Endothelial cell of umbilical vein (primary cell): ENCODE measurements around the gene EMC9. TPM values are rescaled to one million over a fixed set of nuclear protein-coding genes. Genes with fewer than 3 reads are reported as not detected.

Experiments
- BruUV-seq: library from RNA; stranded (reverse); fragments of 400-500 nt; replicated peaks from 2 replicates; lab custom pipeline; 2021; lab: Mats Ljungman, UMichigan
- CTCF ChIA-PET: fragments of 300-600, 350-600 bp; sonication (Branson Sonifier 250); formaldehyde crosslinking; loops from one replicate; lab custom pipeline; 2021; ENCODE audit warnings: antibody characterized with exemption, inconsistent platforms; lab: Charles Lee
- POLR2A ChIA-PET: fragments of 300-600, 350-600 bp; sonication (Branson Sonifier 250); formaldehyde crosslinking; loops from one replicate; lab custom pipeline; 2021; ENCODE audit warnings: antibody characterized with exemption, inconsistent platforms; lab: Charles Lee
- DNase-seq: peaks from one replicate; pipeline ENCODE4 v3.0.0-alpha.2; 2011; ENCODE audit warnings: low read depth, low spot score
- FAIRE-seq: peaks from 2 replicates; lab custom pipeline; 2011; peaks lifted over from hg19 to GRCh38; lab: Jason Lieb, UNC
- H2AFZ ChIP-seq: 2 replicates; pipeline ENCODE4 v1.6.0; 2012; ENCODE audit warnings: low read depth, low read length, control low read depth, inconsistent platforms
- H3K27ac ChIP-seq: 2 replicates; pipeline ENCODE4 v1.5.1; 2011; ENCODE audit warnings: low read depth, mild to moderate bottlenecking, control low read depth, low read length, moderate library complexity; ENCODE audit not compliant: insufficient read depth
- H3K27me3 ChIP-seq, 2 experiments: 2 replicates each; pipeline versions ENCODE4 v1.6.0 to v1.6.1; 2011; ENCODE audit warnings: low read length in 2 of 2, mixed read lengths in 1 of 2; ENCODE audit not compliant: control insufficient read depth in 2 of 2, insufficient read depth in 2 of 2
- H3K36me3 ChIP-seq, 2 experiments: 2 replicates in 1 of 2; 3 replicates in 1 of 2; pipeline ENCODE4 v1.5.1; 2011; ENCODE audit warnings: low read length in 2 of 2, mild to moderate bottlenecking in 1 of 2, moderate library complexity in 1 of 2; ENCODE audit not compliant: control insufficient read depth in 2 of 2, insufficient read depth in 2 of 2; ENCODE audit errors: extremely low read depth in 1 of 2
- H3K4me1 ChIP-seq: 3 replicates; pipeline ENCODE4 v1.5.1; 2011; ENCODE audit warnings: mild to moderate bottlenecking, low read length; ENCODE audit not compliant: control insufficient read depth, insufficient read depth; ENCODE audit errors: extremely low read depth
- H3K4me2 ChIP-seq: 2 replicates; pipeline ENCODE4 v1.6.1; 2011; ENCODE audit warnings: low read length, control low read depth, mixed read lengths; ENCODE audit not compliant: insufficient read depth
- H3K4me3 ChIP-seq, 3 experiments: fragments of 200-600 bp in 1 of 3; sonication (generic), shearing (Covaris generic) in 1 of 3; replicated peaks in 1 of 3; 2 replicates each; pipeline ENCODE4 v1.5.1; 2011 to 2016; ENCODE audit warnings: control low read depth in 3 of 3, low read length in 3 of 3, mild to moderate bottlenecking in 2 of 3, inconsistent platforms in 1 of 3, low read depth in 1 of 3, moderate library complexity in 1 of 3; ENCODE audit not compliant: insufficient read depth in 1 of 3
- H3K79me2 ChIP-seq: 2 replicates; pipeline ENCODE4 v1.6.0; 2012; ENCODE audit warnings: low read length, inconsistent platforms; ENCODE audit not compliant: control insufficient read depth, insufficient read depth
- H3K9ac ChIP-seq: replicated peaks from 2 replicates; pipeline ENCODE3; 2011; ENCODE audit warnings: low read length, control low read depth; ENCODE audit not compliant: insufficient read depth; ENCODE audit errors: extremely low read depth
- H3K9me1 ChIP-seq: replicated peaks from 3 replicates; pipeline ENCODE4 v1.6.0; 2011; ENCODE audit warnings: mild to moderate bottlenecking, low read length; ENCODE audit not compliant: control insufficient read depth, insufficient read depth; ENCODE audit errors: extremely low read depth
- H3K9me3 ChIP-seq: replicated peaks from 2 replicates; pipeline ENCODE4 v1.5.1; 2012; ENCODE audit warnings: low read length, inconsistent platforms; ENCODE audit not compliant: control insufficient read depth, insufficient read depth
- H4K20me1 ChIP-seq: replicated peaks from 2 replicates; pipeline ENCODE3; 2011; ENCODE audit warnings: mild to moderate bottlenecking, low read length; ENCODE audit not compliant: control insufficient read depth, insufficient read depth; ENCODE audit errors: extremely low read depth
- CTCF ChIP-seq, 2 donors: IDR thresholded peaks; 1 replicate in 1 of 2; 2 replicates in 1 of 2; pipeline ENCODE4 v1.5.1; 2011; ENCODE audit warnings: low read length in 2 of 2, mild to moderate bottlenecking in 2 of 2, moderate library complexity in 2 of 2, control low read depth in 1 of 2, inconsistent platforms in 1 of 2, low read depth in 1 of 2; ENCODE audit not compliant: insufficient read depth in 1 of 2; ENCODE audit errors: extremely low read depth in 1 of 2
- EZH2 ChIP-seq: IDR thresholded peaks from 2 replicates; pipeline ENCODE4 v1.6.1; 2012; ENCODE audit warnings: borderline replicate concordance, low read depth, mild to moderate bottlenecking, moderate library complexity, low read length, inconsistent platforms; ENCODE audit not compliant: severe bottlenecking
- FOS ChIP-seq: IDR thresholded peaks from 2 replicates; pipeline ENCODE4 v1.6.1; 2011; ENCODE audit warnings: mild to moderate bottlenecking, low read length, moderate library complexity, borderline replicate concordance; ENCODE audit not compliant: insufficient read depth
- GATA2 ChIP-seq: IDR thresholded peaks from 2 replicates; pipeline ENCODE4 v1.7.0; 2011; ENCODE audit warnings: low read depth, mild to moderate bottlenecking, moderate library complexity, mixed read lengths, low read length; ENCODE audit not compliant: insufficient read length, insufficient read depth
- JUN ChIP-seq: IDR thresholded peaks from 2 replicates; pipeline ENCODE4 v1.6.1; 2011; ENCODE audit warnings: borderline replicate concordance, low read depth; ENCODE audit not compliant: insufficient read length, insufficient read depth
- MAX ChIP-seq: IDR thresholded peaks from 2 replicates; pipeline ENCODE4 v1.6.1; 2011; ENCODE audit not compliant: insufficient read depth, insufficient read length
- MYC ChIP-seq: IDR thresholded peaks from one replicate; pipeline ENCODE4 v1.6.1; 2011; ENCODE audit warnings: mild to moderate bottlenecking, low read depth, low read length
- POLR2A ChIP-seq: IDR thresholded peaks from 2 replicates; pipeline ENCODE4 v1.6.1; 2012; ENCODE audit warnings: low read depth, mild to moderate bottlenecking, control low read depth, low read length
- POLR2AphosphoS5 ChIP-seq: IDR thresholded peaks from 2 replicates; pipeline ENCODE4 v1.6.1; 2012; ENCODE audit warnings: low read depth, mild to moderate bottlenecking, control low read depth, low read length, moderate library complexity; ENCODE audit not compliant: insufficient read depth
- dilution Hi-C: fragments of 300-500 bp; cut with MboI; formaldehyde crosslinking; loops from one replicate; pipeline ENCODE4 v1.15.0; 2019; ENCODE audit warnings: low sequenced_read_pairs; ENCODE audit not compliant: extremely low pct_ligation_motif_present
- intact Hi-C: fragments of 100-400 bp; cut with micrococcal nuclease; formaldehyde crosslinking; loops from one replicate; pipeline ENCODE4 v1.10.0; 2022
- polyA plus RNA-seq, 4 experiments: library from polyadenylated mRNA; depleted of rRNA in 3 of 4; stranded (reverse) in 3 of 4; unstranded in 1 of 4; fragments of >200 nt; gene quantifications; 2 replicates each; pipeline versions ENCODE4 v1.2.1 to v1.2.3, GENCODE V29; 2011 to 2012; ENCODE audit warnings: missing spikeins in 1 of 4
- total RNA-seq: library from RNA; stranded (reverse); gene quantifications from 2 replicates; pipeline ENCODE4 v1.2.3, GENCODE V29; 2021

The EMC9 gene
- total and polyA plus RNA-seq, 2 donors (not counting 3 experiments of a cell fraction or from before 2014, with no cell fraction given) = 21.8 to 31.8 TPM

- intact Hi-C loops = no loop called here
- dilution Hi-C loops = no loop called here
- no TSS peak for BruUV-seq
- POLR2A ChIA-PET = no interaction called here
- Histone ChIP-seq H3K27me3 (no peaks in the 10 kb centered on the region), H4K20me1 (no peaks in the 10 kb centered on the region), H3K79me2 (peaks cover 32% of the 10 kb centered on the region), H3K9me1 (no peaks in the 10 kb centered on the region), H3K9ac (no peak overlapping the region), H3K36me3 (peaks cover 0 to 7% of the 10 kb centered on the region in 2 experiments), H3K9me3 (no peaks in the 10 kb centered on the region), H3K4me2 (no peak overlapping the region), H3K4me1 (peaks cover 23% of the 10 kb centered on the region), H3K4me3 (no peak overlapping the region), H3K27ac (no peak overlapping the region), H2AFZ (no peak overlapping the region)
- no peak for DNase-seq
- TF ChIP-seq MAX = no peak
- TF ChIP-seq JUN = no peak
- TF ChIP-seq GATA2 = no peak
- TF ChIP-seq EZH2 = no peak
- TF ChIP-seq POLR2AphosphoS5 = no peak
- no peak for TF ChIP-seq MYC
- no peak for FAIRE-seq
- CTCF ChIA-PET = interaction anchor here (1.6 kb wide), 1 partner anchor 16 kb away, joined by 9 read pairs; the partner anchor contains the start of gene IRF9
Observed at GRCh38 chr14:24144451-24144850, 3.1 kb upstream of the EMC9 start.

- Histone ChIP-seq H3K9me1 (no peaks in the 10 kb centered on the region), H2AFZ (no peak overlapping the region), H3K4me3 (no peak overlapping the region), H3K4me1 (peaks cover 24% of the 10 kb centered on the region), H4K20me1 (no peaks in the 10 kb centered on the region), H3K27ac (no peak overlapping the region), H3K9me3 (no peaks in the 10 kb centered on the region), H3K9ac (no peak overlapping the region), H3K27me3 (no peaks in the 10 kb centered on the region), H3K4me2 (no peak overlapping the region), H3K79me2 (peaks cover 35% of the 10 kb centered on the region), H3K36me3 (peaks cover 2 to 15% of the 10 kb centered on the region in 2 experiments)
- CTCF ChIA-PET = interaction anchor here (1.0 to 1.6 kb wide), 2 partner anchors 17 to 153 kb away, joined by 3 to 9 read pairs; partner anchors contain the start of gene IRF9
- intact Hi-C loops (no loop called here), dilution Hi-C loops (no loop called here)
- BruUV-seq = no TSS peak
- FAIRE-seq (no peak), DNase-seq (no peak)
- TF ChIP-seq JUN = no peak
- TF ChIP-seq CTCF (IDR thresholded peaks at IDR 0.05; ENCODE audit: extremely low read depth in 1 of 2, insufficient read depth in 1 of 2, low read depth in 1 of 2, low read length in 2 of 2) = no peak
- no peak for TF ChIP-seq POLR2A
- no peak for TF ChIP-seq POLR2AphosphoS5
- no peak for TF ChIP-seq EZH2
- no peak for TF ChIP-seq FOS
- TF ChIP-seq MYC = no peak
- TF ChIP-seq GATA2 = no peak
- no peak for TF ChIP-seq MAX
- POLR2A ChIA-PET = no interaction called here
Observed at GRCh38 chr14:24143511-24143910, 2.1 kb upstream of the EMC9 start.
